ENCODE measurements around the gene ABT1.

DNA sequence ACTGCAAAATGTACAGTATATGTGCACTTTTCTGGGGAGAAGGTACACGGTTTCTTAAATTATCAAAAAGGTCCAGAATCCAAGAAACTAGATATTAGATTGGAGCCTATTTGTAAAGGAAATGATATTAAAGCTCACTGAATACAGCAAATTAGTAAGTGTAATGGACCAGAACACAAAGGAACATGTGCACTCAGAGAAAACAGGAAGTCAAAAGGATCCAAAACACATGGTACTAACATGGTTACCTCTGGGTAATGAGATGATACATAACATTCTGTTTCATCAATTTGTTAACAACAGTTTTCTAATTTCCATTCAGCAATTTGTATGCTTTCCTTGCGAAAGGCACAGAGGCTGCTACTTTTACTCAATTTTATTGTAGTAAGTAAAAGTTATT lies 44.1 kb downstream of the ABT1 start:
- TF ChIP-seq EZH2 (IDR thresholded peaks at IDR 0.05) (no peak), POLR2A (IDR thresholded peaks at IDR 0.05; ENCODE audit: borderline replicate concordance, extremely low read depth, insufficient read depth, insufficient read length) (no peak), EZH2phosphoT487 (IDR thresholded peaks at IDR 0.05; ENCODE audit: borderline replicate concordance) (no peak), POLR2AphosphoS5 (IDR thresholded peaks at IDR 0.05; ENCODE audit: low read depth, low read length) (no peak), JUND (IDR thresholded peaks at IDR 0.05) (no peak), ZFX (IDR thresholded peaks at IDR 0.05) (no peak), CEBPB (IDR thresholded peaks at IDR 0.05; ENCODE audit: low read depth) (no peak)
- TF ChIP-seq, protein P1, sequence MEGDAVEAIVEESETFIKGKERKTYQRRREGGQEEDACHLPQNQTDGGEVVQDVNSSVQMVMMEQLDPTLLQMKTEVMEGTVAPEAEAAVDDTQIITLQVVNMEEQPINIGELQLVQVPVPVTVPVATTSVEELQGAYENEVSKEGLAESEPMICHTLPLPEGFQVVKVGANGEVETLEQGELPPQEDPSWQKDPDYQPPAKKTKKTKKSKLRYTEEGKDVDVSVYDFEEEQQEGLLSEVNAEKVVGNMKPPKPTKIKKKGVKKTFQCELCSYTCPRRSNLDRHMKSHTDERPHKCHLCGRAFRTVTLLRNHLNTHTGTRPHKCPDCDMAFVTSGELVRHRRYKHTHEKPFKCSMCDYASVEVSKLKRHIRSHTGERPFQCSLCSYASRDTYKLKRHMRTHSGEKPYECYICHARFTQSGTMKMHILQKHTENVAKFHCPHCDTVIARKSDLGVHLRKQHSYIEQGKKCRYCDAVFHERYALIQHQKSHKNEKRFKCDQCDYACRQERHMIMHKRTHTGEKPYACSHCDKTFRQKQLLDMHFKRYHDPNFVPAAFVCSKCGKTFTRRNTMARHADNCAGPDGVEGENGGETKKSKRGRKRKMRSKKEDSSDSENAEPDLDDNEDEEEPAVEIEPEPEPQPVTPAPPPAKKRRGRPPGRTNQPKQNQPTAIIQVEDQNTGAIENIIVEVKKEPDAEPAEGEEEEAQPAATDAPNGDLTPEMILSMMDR (IDR thresholded peaks at IDR 0.05 in 2 of 3, conservative IDR thresholded peaks at IDR 0.05 in 1 of 3; ENCODE audit: borderline replicate concordance in 1 of 3, insufficient read depth in 1 of 3, low read depth in 2 of 3, low read length in 2 of 3) = no peak
- TF ChIP-seq, protein P2, sequence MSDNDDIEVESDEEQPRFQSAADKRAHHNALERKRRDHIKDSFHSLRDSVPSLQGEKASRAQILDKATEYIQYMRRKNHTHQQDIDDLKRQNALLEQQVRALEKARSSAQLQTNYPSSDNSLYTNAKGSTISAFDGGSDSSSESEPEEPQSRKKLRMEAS (IDR thresholded peaks at IDR 0.05) = no peak
- TF ChIP-seq, protein P3, sequence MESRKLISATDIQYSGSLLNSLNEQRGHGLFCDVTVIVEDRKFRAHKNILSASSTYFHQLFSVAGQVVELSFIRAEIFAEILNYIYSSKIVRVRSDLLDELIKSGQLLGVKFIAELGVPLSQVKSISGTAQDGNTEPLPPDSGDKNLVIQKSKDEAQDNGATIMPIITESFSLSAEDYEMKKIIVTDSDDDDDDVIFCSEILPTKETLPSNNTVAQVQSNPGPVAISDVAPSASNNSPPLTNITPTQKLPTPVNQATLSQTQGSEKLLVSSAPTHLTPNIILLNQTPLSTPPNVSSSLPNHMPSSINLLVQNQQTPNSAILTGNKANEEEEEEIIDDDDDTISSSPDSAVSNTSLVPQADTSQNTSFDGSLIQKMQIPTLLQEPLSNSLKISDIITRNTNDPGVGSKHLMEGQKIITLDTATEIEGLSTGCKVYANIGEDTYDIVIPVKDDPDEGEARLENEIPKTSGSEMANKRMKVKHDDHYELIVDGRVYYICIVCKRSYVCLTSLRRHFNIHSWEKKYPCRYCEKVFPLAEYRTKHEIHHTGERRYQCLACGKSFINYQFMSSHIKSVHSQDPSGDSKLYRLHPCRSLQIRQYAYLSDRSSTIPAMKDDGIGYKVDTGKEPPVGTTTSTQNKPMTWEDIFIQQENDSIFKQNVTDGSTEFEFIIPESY (IDR thresholded peaks at IDR 0.05; ENCODE audit: extremely low read depth, insufficient replicate concordance, low read length) = no peak
- TF ChIP-seq, protein P4, sequence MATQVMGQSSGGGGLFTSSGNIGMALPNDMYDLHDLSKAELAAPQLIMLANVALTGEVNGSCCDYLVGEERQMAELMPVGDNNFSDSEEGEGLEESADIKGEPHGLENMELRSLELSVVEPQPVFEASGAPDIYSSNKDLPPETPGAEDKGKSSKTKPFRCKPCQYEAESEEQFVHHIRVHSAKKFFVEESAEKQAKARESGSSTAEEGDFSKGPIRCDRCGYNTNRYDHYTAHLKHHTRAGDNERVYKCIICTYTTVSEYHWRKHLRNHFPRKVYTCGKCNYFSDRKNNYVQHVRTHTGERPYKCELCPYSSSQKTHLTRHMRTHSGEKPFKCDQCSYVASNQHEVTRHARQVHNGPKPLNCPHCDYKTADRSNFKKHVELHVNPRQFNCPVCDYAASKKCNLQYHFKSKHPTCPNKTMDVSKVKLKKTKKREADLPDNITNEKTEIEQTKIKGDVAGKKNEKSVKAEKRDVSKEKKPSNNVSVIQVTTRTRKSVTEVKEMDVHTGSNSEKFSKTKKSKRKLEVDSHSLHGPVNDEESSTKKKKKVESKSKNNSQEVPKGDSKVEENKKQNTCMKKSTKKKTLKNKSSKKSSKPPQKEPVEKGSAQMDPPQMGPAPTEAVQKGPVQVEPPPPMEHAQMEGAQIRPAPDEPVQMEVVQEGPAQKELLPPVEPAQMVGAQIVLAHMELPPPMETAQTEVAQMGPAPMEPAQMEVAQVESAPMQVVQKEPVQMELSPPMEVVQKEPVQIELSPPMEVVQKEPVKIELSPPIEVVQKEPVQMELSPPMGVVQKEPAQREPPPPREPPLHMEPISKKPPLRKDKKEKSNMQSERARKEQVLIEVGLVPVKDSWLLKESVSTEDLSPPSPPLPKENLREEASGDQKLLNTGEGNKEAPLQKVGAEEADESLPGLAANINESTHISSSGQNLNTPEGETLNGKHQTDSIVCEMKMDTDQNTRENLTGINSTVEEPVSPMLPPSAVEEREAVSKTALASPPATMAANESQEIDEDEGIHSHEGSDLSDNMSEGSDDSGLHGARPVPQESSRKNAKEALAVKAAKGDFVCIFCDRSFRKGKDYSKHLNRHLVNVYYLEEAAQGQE (IDR thresholded peaks at IDR 0.05; ENCODE audit: low read depth) = no peak

All from HCT116 (cell line).